ENCODE measurements around the gene JPH2.

GRCh38 chr20:44136579-44137265 is 50.3 kb downstream of the JPH2 start:
- TF ChIP-seq GATA2 (IDR thresholded peaks at IDR 0.05; ENCODE audit: low read depth, low read length) (no peak), GATA3 (IDR thresholded peaks at IDR 0.05; ENCODE audit: low read depth, low read length) (no peak)
